Lung (tissue), 12 donors: ENCODE results near the gene ABCC2. TPM values are rescaled to one million over a fixed set of nuclear protein-coding genes. Genes with fewer than 3 reads are reported as not detected.

Source experiments
- ATAC-seq: fragments of 200-7000 bp; cut with Tn5 transposase; one replicate; pipeline ENCODE4 v1.9.1; 2020; ENCODE audit warnings: moderate number of reproducible peaks; ENCODE audit not compliant: insufficient read depth, low FRiP score
- DNase-seq, 3 donors: peaks; one replicate each; pipeline ENCODE4 v3.0.0-alpha.2; 2013 to 2017
- H3K27ac ChIP-seq, 2 donors: one replicate each; pipeline ENCODE4 v1.5.1; 2013; ENCODE audit warnings: mild to moderate bottlenecking in 2 of 2, moderate library complexity in 2 of 2, control low read depth in 1 of 2, inconsistent platforms in 1 of 2, low read depth in 1 of 2, low read length in 1 of 2
- H3K27me3 ChIP-seq, 3 donors: one replicate each; pipeline ENCODE4 v1.5.1; 2013; ENCODE audit warnings: low read length in 2 of 3; ENCODE audit not compliant: control insufficient read depth in 3 of 3, insufficient read depth in 3 of 3
- H3K36me3 ChIP-seq, 4 donors: one replicate each; pipeline ENCODE4 v1.5.1; 2013; ENCODE audit warnings: low read length in 4 of 4, mild to moderate bottlenecking in 1 of 4, moderate library complexity in 1 of 4; ENCODE audit not compliant: control insufficient read depth in 4 of 4, insufficient read depth in 4 of 4
- H3K4me1 ChIP-seq, 5 donors: one replicate each; pipeline ENCODE4 v1.5.1; 2013; ENCODE audit warnings: low read length in 5 of 5, mild to moderate bottlenecking in 2 of 5, moderate library complexity in 1 of 5; ENCODE audit not compliant: control insufficient read depth in 5 of 5, insufficient read depth in 5 of 5
- H3K4me3 ChIP-seq: one replicate; pipeline ENCODE4 v1.5.1; 2013; ENCODE audit warnings: mild to moderate bottlenecking, control low read depth, moderate library complexity
- H3K9ac ChIP-seq, 2 donors: one replicate each; pipeline ENCODE4 v1.5.1; 2013; ENCODE audit warnings: low read length in 2 of 2, control low read depth in 1 of 2; ENCODE audit not compliant: insufficient read depth in 1 of 2
- H3K9me3 ChIP-seq, 4 donors: one replicate each; pipeline ENCODE4 v1.5.1; 2013; ENCODE audit warnings: low read length in 3 of 4, mild to moderate bottlenecking in 1 of 4, moderate library complexity in 1 of 4; ENCODE audit not compliant: control insufficient read depth in 4 of 4, insufficient read depth in 3 of 4
- WGBS, 2 donors: extraction: QIAGEN DNeasy Blood & Tissue Kit; methylation state at CpG; one replicate each; pipeline ENCODE4 v1.1.7; 2013; 5-methylcytosine and 5-hydroxymethylcytosine counted together
- polyA plus RNA-seq, 2 donors: library from polyadenylated mRNA; stranded (reverse); fragments of 200-250 nt; gene quantifications; one replicate each; pipeline ENCODE4 v1.2.1, GENCODE V29; 2013
- total RNA-seq, 2 donors: library from RNA; depleted of rRNA in 1 of 2; stranded (reverse); fragments of >200 nt in 1 of 2; gene quantifications; one replicate each; pipeline ENCODE4 v1.2.1, GENCODE V29; 2014 to 2021
- TF ChIP-seq, protein P1 (sequence below): IDR thresholded peaks from 2 replicates; pipeline ENCODE4 v1.5.1; 2012; ENCODE audit warnings: mild to moderate bottlenecking; ENCODE audit errors: control extremely low read depth, extremely low read depth
- donor health status: control.
- donor health status: control.
- donor health status: Bipolar disorder and iron deficiency.
- donor health status: healthy.
- donor health status: DM: yes; HTN: yes; CAD: no.

Gene ABCC2
- total and polyA plus RNA-seq, 4 donors: 0.47 to 1.3 (median 0.96) TPM

DNA sequence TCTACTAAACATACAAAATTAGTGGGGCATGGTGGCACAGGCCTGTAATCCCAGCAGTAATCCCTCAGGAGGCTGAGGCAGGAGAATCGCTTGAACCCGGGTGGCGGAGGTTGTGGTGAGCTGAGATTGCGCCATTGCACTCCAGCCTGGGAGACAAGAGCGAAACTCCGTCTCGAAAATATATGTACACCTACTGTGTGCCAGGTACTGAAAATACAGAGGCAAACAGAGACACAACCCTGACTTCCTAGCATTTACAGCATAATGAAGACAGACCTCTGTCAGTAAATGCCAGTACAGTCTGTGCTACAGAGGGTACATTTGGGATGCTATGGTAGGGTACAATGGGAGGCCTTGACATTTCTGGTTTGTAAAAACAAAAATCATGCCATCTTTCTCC lies 66.6 kb downstream of the ABCC2 start:
- TF ChIP-seq, protein P1, sequence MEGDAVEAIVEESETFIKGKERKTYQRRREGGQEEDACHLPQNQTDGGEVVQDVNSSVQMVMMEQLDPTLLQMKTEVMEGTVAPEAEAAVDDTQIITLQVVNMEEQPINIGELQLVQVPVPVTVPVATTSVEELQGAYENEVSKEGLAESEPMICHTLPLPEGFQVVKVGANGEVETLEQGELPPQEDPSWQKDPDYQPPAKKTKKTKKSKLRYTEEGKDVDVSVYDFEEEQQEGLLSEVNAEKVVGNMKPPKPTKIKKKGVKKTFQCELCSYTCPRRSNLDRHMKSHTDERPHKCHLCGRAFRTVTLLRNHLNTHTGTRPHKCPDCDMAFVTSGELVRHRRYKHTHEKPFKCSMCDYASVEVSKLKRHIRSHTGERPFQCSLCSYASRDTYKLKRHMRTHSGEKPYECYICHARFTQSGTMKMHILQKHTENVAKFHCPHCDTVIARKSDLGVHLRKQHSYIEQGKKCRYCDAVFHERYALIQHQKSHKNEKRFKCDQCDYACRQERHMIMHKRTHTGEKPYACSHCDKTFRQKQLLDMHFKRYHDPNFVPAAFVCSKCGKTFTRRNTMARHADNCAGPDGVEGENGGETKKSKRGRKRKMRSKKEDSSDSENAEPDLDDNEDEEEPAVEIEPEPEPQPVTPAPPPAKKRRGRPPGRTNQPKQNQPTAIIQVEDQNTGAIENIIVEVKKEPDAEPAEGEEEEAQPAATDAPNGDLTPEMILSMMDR: no peak
- Histone ChIP-seq H3K9me3 (no peaks in the 10 kb centered on the region), H3K4me1 (peaks cover 0 to 30% (median 0%) of the 10 kb centered on the region in 5 donors), H3K27ac (no peak overlapping the region), H3K4me3 (no peak overlapping the region), H3K9ac (no peak overlapping the region), H3K27me3 (no peaks in the 10 kb centered on the region), H3K36me3 (peaks cover 0 to 2% (median 0%) of the 10 kb centered on the region in 4 donors)
- WGBS, 2 donors: 89 to 96% methylated on average over 7 of the region's 7 CpGs
- ATAC-seq: no peak
- DNase-seq: no peak

DNA sequence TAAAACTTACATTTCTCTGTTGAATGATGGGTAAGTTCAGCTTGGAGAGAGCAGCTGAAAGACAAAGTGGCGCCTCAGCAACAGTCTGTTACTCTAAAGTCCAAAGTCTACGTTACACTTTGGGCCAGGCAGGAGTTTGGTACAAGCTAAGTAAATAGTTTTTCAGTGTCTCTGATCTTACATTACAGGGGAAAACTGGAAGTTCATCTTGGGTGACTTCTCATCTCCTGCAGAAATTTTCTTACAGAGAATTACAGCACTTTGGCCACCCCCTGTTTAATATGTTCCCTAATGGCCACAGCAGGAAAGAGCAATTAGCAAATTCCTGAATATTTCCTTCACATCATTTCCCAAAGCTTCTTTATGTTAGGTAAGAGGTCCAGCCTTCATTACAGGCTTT lies 67.1 kb downstream of the ABCC2 start:
- Histone ChIP-seq H3K27me3 (no peaks in the 10 kb centered on the region), H3K9me3 (no peaks in the 10 kb centered on the region), H3K4me1 (peaks cover 0 to 30% (median 0%) of the 10 kb centered on the region in 5 donors), H3K36me3 (peaks cover 0 to 2% (median 0%) of the 10 kb centered on the region in 4 donors), H3K27ac (no peak overlapping the region), H3K9ac (no peak overlapping the region), H3K4me3 (no peak overlapping the region)
- WGBS, 2 donors: 92% methylated on average over 2 of the region's 2 CpGs
- no peak for DNase-seq
- TF ChIP-seq, protein P1: no peak
- ATAC-seq: no peak

DNA sequence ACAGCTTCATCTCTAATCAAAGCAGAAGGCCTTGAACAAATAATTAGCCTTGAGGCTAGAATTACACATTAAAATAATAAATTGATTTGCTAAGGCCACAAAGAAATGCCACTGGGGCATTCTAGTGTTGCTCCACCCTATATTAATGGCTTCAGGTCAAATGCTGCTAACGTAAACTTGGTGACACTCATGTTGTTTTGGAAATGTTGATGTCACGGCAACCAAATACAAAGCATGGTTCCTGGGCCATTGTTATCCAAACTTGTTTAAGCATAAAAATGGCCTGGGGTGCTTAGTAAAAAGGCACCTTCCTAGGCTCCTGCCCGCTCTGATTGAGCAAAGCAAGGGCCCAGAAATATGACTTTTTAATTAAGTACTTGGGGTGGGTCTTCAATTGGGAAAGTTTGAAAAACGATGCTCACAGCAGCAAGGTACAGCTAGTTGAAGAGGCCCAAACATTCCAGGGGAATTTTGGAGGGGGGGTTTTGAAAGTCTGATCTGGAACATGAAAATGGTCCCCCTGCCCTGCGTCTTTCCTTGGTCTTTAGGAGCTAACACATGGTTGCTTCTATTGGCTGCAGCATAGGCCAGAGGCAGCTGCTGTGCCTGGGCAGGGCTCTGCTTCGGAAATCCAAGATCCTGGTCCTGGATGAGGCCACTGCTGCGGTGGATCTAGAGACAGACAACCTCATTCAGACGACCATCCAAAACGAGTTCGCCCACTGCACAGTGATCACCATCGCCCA lies 67.8 kb downstream of the ABCC2 start:
- H3K9ac ChIP-seq: peak overlapping the region in 1 of 2 donors; percentile 47
- 76 to 78% methylated on average over 11 of the region's 11 CpGs for whole genome bisulfite sequencing, 2 donors
- H3K4me3 ChIP-seq: no peak overlapping the region
- peak; percentile 23 to 74 (median 58) for DNase-seq
- no peaks in the 10 kb centered on the region for H3K9me3 ChIP-seq
- H3K27ac ChIP-seq: no peak overlapping the region
- ATAC-seq: no peak
- TF ChIP-seq, protein P1: no peak
- peaks cover 0 to 30% (median 0%) of the 10 kb centered on the region in 5 donors for H3K4me1 ChIP-seq
- H3K36me3 ChIP-seq: peaks cover 0 to 2% (median 0%) of the 10 kb centered on the region in 4 donors
- H3K27me3 ChIP-seq: no peaks in the 10 kb centered on the region
